ENCODE measurements around the gene PROM2. TPM values are rescaled to one million over a fixed set of nuclear protein-coding genes. Genes with fewer than 3 reads are reported as not detected.

PROM2 gene
- total RNA-seq, 4 donors from 2014 or later: 96.8 to 166 (median 131) TPM

DNA sequence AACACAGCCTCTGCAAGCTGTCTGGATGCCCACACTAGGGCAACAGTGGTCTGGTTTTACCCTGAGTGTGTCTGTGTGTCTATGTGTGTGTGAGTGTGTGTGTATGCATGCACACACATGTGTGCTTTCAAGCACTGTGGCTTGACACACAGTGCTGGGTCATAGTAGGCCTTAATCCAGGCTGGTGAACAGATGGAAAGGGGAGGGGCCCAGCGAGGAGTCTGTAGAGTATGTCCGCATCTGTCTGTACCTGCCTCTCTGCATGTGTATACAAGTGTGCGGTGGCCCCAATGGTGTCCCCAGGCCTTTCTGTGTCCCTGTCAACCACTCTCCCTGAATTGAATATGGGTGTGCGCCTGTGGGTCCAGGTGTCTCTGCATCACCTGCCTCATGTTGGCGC is 13.6 kb downstream of the PROM2 start:
- WGBS: 91% methylated on average over 4 of the region's 5 CpGs
- Histone ChIP-seq H3K27ac (no peak overlapping the region), H3K9me3 (no peaks in the 10 kb centered on the region), H3K4me3 (no peak overlapping the region), H3K36me3 (peaks cover 43% of the 10 kb centered on the region), H3K4me1 (no peaks in the 10 kb centered on the region), H3K27me3 (no peaks in the 10 kb centered on the region)
- TF ChIP-seq POLR2AphosphoS5 (IDR thresholded peaks at IDR 0.05) (no peak), EP300 (IDR thresholded peaks at IDR 0.05) (no peak), POLR2A (IDR thresholded peaks at IDR 0.05) (no peak)
- TF ChIP-seq, protein P1, sequence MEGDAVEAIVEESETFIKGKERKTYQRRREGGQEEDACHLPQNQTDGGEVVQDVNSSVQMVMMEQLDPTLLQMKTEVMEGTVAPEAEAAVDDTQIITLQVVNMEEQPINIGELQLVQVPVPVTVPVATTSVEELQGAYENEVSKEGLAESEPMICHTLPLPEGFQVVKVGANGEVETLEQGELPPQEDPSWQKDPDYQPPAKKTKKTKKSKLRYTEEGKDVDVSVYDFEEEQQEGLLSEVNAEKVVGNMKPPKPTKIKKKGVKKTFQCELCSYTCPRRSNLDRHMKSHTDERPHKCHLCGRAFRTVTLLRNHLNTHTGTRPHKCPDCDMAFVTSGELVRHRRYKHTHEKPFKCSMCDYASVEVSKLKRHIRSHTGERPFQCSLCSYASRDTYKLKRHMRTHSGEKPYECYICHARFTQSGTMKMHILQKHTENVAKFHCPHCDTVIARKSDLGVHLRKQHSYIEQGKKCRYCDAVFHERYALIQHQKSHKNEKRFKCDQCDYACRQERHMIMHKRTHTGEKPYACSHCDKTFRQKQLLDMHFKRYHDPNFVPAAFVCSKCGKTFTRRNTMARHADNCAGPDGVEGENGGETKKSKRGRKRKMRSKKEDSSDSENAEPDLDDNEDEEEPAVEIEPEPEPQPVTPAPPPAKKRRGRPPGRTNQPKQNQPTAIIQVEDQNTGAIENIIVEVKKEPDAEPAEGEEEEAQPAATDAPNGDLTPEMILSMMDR (IDR thresholded peaks at IDR 0.05): no peak
- DNase-seq (ENCODE audit: low spot score in 2 of 2): no peak

DNA sequence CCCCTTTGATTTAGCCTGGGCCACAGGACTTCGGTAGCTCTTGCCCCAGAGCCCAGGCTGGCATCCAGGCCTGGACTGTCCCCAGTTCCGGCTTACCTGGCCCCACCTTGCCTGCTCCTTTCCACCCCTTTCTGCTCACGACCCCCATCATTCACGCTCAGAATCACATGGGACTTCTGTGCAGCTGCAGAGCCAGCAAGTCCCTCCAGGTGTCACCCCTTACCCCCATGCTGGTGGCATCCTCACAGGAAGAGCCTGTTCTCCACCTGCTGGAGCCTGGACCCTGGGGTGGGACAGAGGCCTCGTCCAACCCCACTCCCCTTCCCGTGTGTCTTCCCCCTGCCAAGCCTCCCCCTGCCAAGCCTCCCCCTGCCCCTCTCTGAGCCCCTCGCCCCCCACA is 15.0 kb downstream of the PROM2 start:
- Histone ChIP-seq H3K27me3 (no peaks in the 10 kb centered on the region), H3K4me1 (no peaks in the 10 kb centered on the region), H3K4me3 (no peak overlapping the region), H3K36me3 (peaks cover 43% of the 10 kb centered on the region), H3K9me3 (no peaks in the 10 kb centered on the region), H3K27ac (no peak overlapping the region)
- TF ChIP-seq EP300 (IDR thresholded peaks at IDR 0.05) (no peak), POLR2A (IDR thresholded peaks at IDR 0.05) (no peak), POLR2AphosphoS5 (IDR thresholded peaks at IDR 0.05) (no peak)
- TF ChIP-seq, protein P1 (IDR thresholded peaks at IDR 0.05): no peak
- no peak for DNase-seq (ENCODE audit: low spot score in 2 of 2)
- WGBS: 74% methylated on average over 7 of the region's 7 CpGs

DNA sequence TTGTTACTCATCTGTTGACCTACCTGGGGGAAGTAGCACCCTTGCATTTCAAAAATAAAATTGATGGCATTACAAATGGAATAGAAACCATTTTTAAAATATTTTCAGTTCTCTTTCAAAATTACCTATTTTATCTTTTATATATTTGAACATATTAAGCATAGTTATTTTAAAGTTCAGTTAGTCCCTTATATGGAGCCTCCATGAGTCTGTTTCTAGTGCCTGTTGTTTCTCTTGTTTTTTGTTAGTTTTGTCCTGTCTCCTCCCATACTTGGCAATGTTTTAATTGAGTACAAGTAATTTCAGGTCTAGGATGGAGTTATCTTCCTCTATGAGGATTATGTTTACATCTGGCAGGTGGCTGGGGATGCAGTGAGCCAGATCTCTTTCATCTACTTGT is 17.0 kb downstream of the PROM2 start:
- peaks cover 39% of the 10 kb centered on the region for H3K36me3 ChIP-seq
- TF ChIP-seq POLR2AphosphoS5 (IDR thresholded peaks at IDR 0.05) (no peak), POLR2A (IDR thresholded peaks at IDR 0.05) (no peak), EP300 (IDR thresholded peaks at IDR 0.05) (no peak)
- TF ChIP-seq, protein P1 (IDR thresholded peaks at IDR 0.05): no peak
- no peak overlapping the region for H3K4me3 ChIP-seq
- H3K27me3 ChIP-seq: no peaks in the 10 kb centered on the region
- no peaks in the 10 kb centered on the region for H3K4me1 ChIP-seq
- H3K27ac ChIP-seq: no peak overlapping the region
- no peak for DNase-seq (ENCODE audit: low spot score in 2 of 2)
- H3K9me3 ChIP-seq: no peaks in the 10 kb centered on the region

DNA sequence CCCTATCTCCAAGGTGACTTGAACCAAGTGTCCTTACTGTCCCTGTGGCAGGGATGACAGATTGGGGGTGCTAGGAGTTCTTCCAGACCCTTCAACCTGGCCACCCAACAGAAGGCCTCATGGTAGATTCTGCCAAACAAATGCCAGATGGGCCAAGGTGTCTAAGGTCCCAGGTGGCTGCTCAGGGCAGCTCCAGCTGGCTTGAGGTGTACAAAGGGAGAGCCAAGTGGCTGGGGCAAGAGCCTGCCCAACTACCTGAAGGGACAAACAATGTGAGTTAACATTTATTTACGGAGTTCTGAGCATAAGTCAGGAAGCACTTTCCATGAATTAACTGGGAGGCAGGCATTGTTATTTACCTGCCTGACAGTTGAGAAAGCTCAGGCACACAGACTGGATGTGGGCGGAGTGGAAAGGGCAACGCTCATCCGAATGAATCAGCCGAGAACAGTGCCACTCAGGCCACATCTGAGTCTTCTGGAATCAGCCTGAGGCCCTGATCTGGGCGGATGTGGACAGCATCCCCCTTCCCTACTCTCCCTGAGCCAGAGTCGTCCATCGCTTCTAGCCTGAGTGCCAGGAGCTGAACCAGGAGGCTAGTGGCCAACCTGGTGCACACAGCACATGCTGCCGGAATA is 18.5 kb downstream of the PROM2 start:
- Histone ChIP-seq H3K27ac (no peak overlapping the region), H3K9me3 (no peaks in the 10 kb centered on the region), H3K4me3 (no peak overlapping the region), H3K36me3 (peaks cover 26% of the 10 kb centered on the region), H3K27me3 (peaks cover 3% of the 10 kb centered on the region), H3K4me1 (peaks cover 6% of the 10 kb centered on the region)
- WGBS: 68% methylated on average over 6 of the region's 9 CpGs
- TF ChIP-seq POLR2A (IDR thresholded peaks at IDR 0.05): no peak
- no peak for TF ChIP-seq POLR2AphosphoS5 (IDR thresholded peaks at IDR 0.05)
- TF ChIP-seq, protein P1 (IDR thresholded peaks at IDR 0.05): no peak
- no peak for TF ChIP-seq EP300 (IDR thresholded peaks at IDR 0.05)
- DNase-seq (ENCODE audit: low spot score in 2 of 2): no peak

DNA sequence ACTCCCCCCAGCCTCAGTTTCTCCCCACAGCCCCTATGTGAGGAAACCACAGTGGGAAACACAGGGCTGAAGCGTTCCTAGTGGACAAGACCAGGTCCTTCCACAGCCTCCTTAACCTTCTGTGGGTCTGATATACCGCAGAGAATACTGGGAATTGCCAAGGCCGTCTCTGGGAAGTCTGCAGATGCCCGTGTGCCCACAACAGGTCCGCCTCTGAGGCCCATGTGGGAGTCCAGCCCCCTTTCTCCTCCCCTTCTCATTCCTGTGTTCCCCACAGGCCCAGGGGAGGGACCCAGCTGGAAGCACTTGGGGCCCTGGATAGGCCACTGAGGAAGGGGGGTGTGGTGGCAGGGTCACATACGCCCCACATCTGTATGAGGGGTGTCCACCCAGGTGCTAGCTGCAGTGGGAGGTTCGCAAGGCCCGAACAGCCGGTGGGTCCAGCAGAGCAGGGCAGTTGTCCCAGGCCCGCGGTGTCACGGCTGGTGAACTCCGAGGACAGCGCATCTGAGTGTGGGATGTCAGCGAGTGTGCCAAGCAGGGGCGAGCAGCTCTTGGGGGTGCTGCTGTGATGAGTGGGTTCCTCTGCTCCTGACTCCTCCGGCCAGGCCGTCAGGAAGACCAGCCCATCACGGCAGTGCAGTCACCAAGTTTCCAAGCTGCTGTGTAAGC is 20.5 kb downstream of the PROM2 start:
- Histone ChIP-seq H3K4me1 (peaks cover 6% of the 10 kb centered on the region), H3K9me3 (no peaks in the 10 kb centered on the region), H3K27ac (no peak overlapping the region), H3K36me3 (peaks cover 6% of the 10 kb centered on the region), H3K4me3 (no peak overlapping the region), H3K27me3 (peaks cover 3% of the 10 kb centered on the region)
- DNase-seq (ENCODE audit: low spot score in 2 of 2): no peak
- 90% methylated on average over 19 of the region's 19 CpGs for WGBS
- TF ChIP-seq POLR2AphosphoS5 (IDR thresholded peaks at IDR 0.05) (no peak), EP300 (IDR thresholded peaks at IDR 0.05) (no peak), POLR2A (IDR thresholded peaks at IDR 0.05) (no peak)
- TF ChIP-seq, protein P1 (IDR thresholded peaks at IDR 0.05): no peak
